GM12878 (cell line): ENCODE data around the gene ADCY7. TPM values are rescaled to one million over a fixed set of nuclear protein-coding genes. Genes with fewer than 3 reads are reported as not detected.

Experiments
- ATAC-seq: fragments of 200-7000 bp; cut with Tn5 transposase; 3 replicates; pipeline ENCODE4 v1.9.1; 2020; ENCODE audit warnings: mild to moderate bottlenecking, moderate library complexity
- BruUV-seq: library from RNA; stranded (reverse); fragments of 400-500 nt; replicated peaks from 2 replicates; lab custom pipeline; 2021; lab: Mats Ljungman, UMichigan
- CTCF ChIA-PET: fragments of 300-600 bp; sonication (Branson Sonifier 250); formaldehyde crosslinking; extraction: SDS; loops from one replicate; lab custom pipeline; 2021; ENCODE audit warnings: inconsistent platforms; lab: Yijun Ruan, JAX
- POLR2A ChIA-PET: fragments of 350-600 bp; formaldehyde crosslinking; extraction: SDS; loops from one replicate; lab custom pipeline; 2021; ENCODE audit warnings: inconsistent platforms; lab: Charles Lee
- RAD21 ChIA-PET: fragments of 300-600 bp; sonication (Branson Sonifier 250); formaldehyde crosslinking; loops from one replicate; lab custom pipeline; 2023; ENCODE audit warnings: antibody characterized with exemption; ENCODE audit not compliant: unreplicated experiment; lab: Charles Lee
- SMC1A ChIA-PET: fragments of 300-600 bp; sonication (Branson Sonifier 250); formaldehyde crosslinking; loops from one replicate; lab custom pipeline; 2023; ENCODE audit not compliant: unreplicated experiment, uncharacterized antibody; lab: Charles Lee
- DNase-seq: peaks from one replicate; pipeline ENCODE4 v3.0.0-alpha.2; 2011; ENCODE audit warnings: low read depth, low spot score
- FAIRE-seq: peaks from 3 replicates; lab custom pipeline; 2011; peaks lifted over from hg19 to GRCh38; lab: Jason Lieb, UNC
- H2AFZ ChIP-seq: 2 replicates; pipeline ENCODE4 v1.6.0; 2011; ENCODE audit warnings: low read depth, low read length, control low read depth; ENCODE audit not compliant: control insufficient read depth
- H3K27ac ChIP-seq: 2 replicates; pipeline ENCODE4 v1.5.1; 2011; ENCODE audit warnings: control low read depth; ENCODE audit not compliant: control insufficient read depth, insufficient read depth
- H3K27me3 ChIP-seq, 2 experiments: replicated peaks in 1 of 2; 2 replicates each; pipeline versions ENCODE4 v1.6.0 to v1.6.1; 2011; ENCODE audit warnings: low read length in 1 of 2; ENCODE audit not compliant: control insufficient read depth in 2 of 2, insufficient read depth in 2 of 2
- H3K36me3 ChIP-seq, 2 experiments: 2 replicates each; pipeline ENCODE4 v1.5.1; 2011; ENCODE audit warnings: low read length in 1 of 2; ENCODE audit not compliant: control insufficient read depth in 2 of 2, insufficient read depth in 2 of 2
- H3K4me1 ChIP-seq: 2 replicates; pipeline ENCODE4 v1.6.1; 2011; ENCODE audit warnings: mild to moderate bottlenecking, low read length, moderate library complexity, mixed read lengths; ENCODE audit not compliant: control insufficient read depth, insufficient read depth
- H3K4me2 ChIP-seq: 2 replicates; pipeline ENCODE4 v1.6.0; 2011; ENCODE audit warnings: control low read depth; ENCODE audit not compliant: control insufficient read depth, insufficient read depth
- H3K4me3 ChIP-seq: fragments of 200-600 bp; sonication (generic); 2 replicates; pipeline ENCODE4 v1.5.1; 2016
- H3K79me2 ChIP-seq: 2 replicates; pipeline ENCODE4 v1.6.0; 2011; ENCODE audit warnings: low read length; ENCODE audit not compliant: control insufficient read depth, insufficient read depth
- H3K9ac ChIP-seq: 2 replicates; pipeline ENCODE4 v1.8.0; 2011; ENCODE audit warnings: low read length, control low read depth, mixed read lengths; ENCODE audit not compliant: control insufficient read depth, insufficient read depth
- H3K9me3 ChIP-seq: replicated peaks from 3 replicates; pipeline ENCODE4 v1.5.1; 2011; ENCODE audit warnings: mild to moderate bottlenecking, low read length; ENCODE audit not compliant: control insufficient read depth, insufficient read depth
- H4K20me1 ChIP-seq: 2 replicates; pipeline ENCODE4 v1.6.0; 2011; ENCODE audit not compliant: control insufficient read depth, insufficient read depth
- BRCA1 ChIP-seq: IDR thresholded peaks from 2 replicates; pipeline ENCODE4 v1.6.1; 2011; ENCODE audit warnings: low read depth, low read length, improper control_type of control experiment
- CBX3 ChIP-seq: fragments of 200-600 bp; sonication (generic); IDR thresholded peaks from 2 replicates; pipeline ENCODE4 v1.6.1; 2016; ENCODE audit warnings: low read depth, borderline replicate concordance
- CUX1 ChIP-seq: IDR thresholded peaks from 2 replicates; pipeline ENCODE4 v1.6.1; 2012; ENCODE audit warnings: improper control_type of control experiment, low read depth, low read length; ENCODE audit not compliant: insufficient replicate concordance
- ESRRA ChIP-seq: IDR thresholded peaks from 2 replicates; pipeline ENCODE4 v1.6.1; 2012; ENCODE audit warnings: mild to moderate bottlenecking, low read length, improper control_type of control experiment
- HCFC1 ChIP-seq: fragments of 150-350 bp; IDR thresholded peaks from 2 replicates; pipeline ENCODE4 v1.6.1; 2014; ENCODE audit warnings: low read length
- POLR2AphosphoS2 ChIP-seq: IDR thresholded peaks from 2 replicates; pipeline ENCODE4 v1.6.1; 2011; ENCODE audit warnings: low read depth, mild to moderate bottlenecking, low read length, improper control_type of control experiment, moderate library complexity
- RAD51 ChIP-seq: fragments of 450-650 bp; IDR thresholded peaks from 2 replicates; pipeline ENCODE4 v1.6.1; 2016; ENCODE audit warnings: moderate library complexity, mild to moderate bottlenecking, inconsistent platforms
- SMAD1 ChIP-seq: fragments of 450-650 bp; IDR thresholded peaks from 2 replicates; pipeline ENCODE4 v1.6.1; 2018; ENCODE audit warnings: mild to moderate bottlenecking, low read depth; ENCODE audit not compliant: partially characterized antibody
- SPI1 ChIP-seq: IDR thresholded peaks from 2 replicates; pipeline ENCODE4 v1.6.1; 2011; ENCODE audit warnings: low read depth, mild to moderate bottlenecking, low read length, moderate library complexity, borderline replicate concordance; ENCODE audit not compliant: insufficient read depth
- STAT1 ChIP-seq: fragments of 450-650 bp; conservative IDR thresholded peaks from 2 replicates; pipeline ENCODE4 v1.6.1; 2014; ENCODE audit warnings: antibody characterized with exemption, mild to moderate bottlenecking
- TARDBP ChIP-seq: IDR thresholded peaks from 2 replicates; pipeline ENCODE4 v1.6.1; 2016; ENCODE audit warnings: borderline replicate concordance
- ZBED1 ChIP-seq: IDR thresholded peaks from 2 replicates; pipeline ENCODE4 v1.6.1; 2016; ENCODE audit warnings: borderline replicate concordance
- ZNF217 ChIP-seq: fragments of 450-650 bp; IDR thresholded peaks from 2 replicates; pipeline ENCODE4 v1.6.1; 2017; ENCODE audit warnings: antibody characterized with exemption, mild to moderate bottlenecking
- ZNF24 ChIP-seq: fragments of 450-650 bp; IDR thresholded peaks from 2 replicates; pipeline ENCODE4 v1.6.1; 2017; ENCODE audit warnings: antibody characterized with exemption, mild to moderate bottlenecking
- ZNF384 ChIP-seq: IDR thresholded peaks from 2 replicates; pipeline ENCODE4 v1.6.1; 2012; ENCODE audit warnings: low read depth, mild to moderate bottlenecking, low read length, improper control_type of control experiment, borderline replicate concordance
- WGBS: methylation state at CpG from one replicate; pipeline ENCODE4 v1.1.6; 2016; ENCODE audit warnings: low lambda C conversion rate; ENCODE audit not compliant: insufficient replicate concordance, insufficient coverage; ENCODE audit errors: missing lambda C conversion rate; 5-methylcytosine and 5-hydroxymethylcytosine counted together
- in situ Hi-C: fragments of 300-500 bp; cut with MboI; formaldehyde crosslinking; loops from 9 replicates; pipeline ENCODE4 v1.14.3; 2018; ENCODE audit warnings: mixed read lengths
- intact Hi-C: fragments of 100-400 bp; cut with micrococcal nuclease; formaldehyde crosslinking; loops from one replicate; pipeline ENCODE4 v1.14.2; 2022; ENCODE audit not compliant: unreplicated experiment
- polyA plus RNA-seq, 11 experiments: library from polyadenylated mRNA; depleted of rRNA in 4 of 11; unstranded in 6 of 11; stranded (reverse) in 5 of 11; fragments of >200 nt; fragmentation: Nextera tagmentation in 4 of 11; fragmentation: Illumina TruSeq in 1 of 11; extraction: Ambion mirVana in 4 of 11; extraction: Trizol in 1 of 11; gene quantifications; 1 replicate in 1 of 11; 2 replicates in 10 of 11; pipeline versions ENCODE4 v1.2.1 to v1.2.3, GENCODE V29; 2011 to 2016; ENCODE audit warnings: inconsistent platforms in 2 of 11, missing spikeins in 2 of 11, low read depth in 1 of 11
- total RNA-seq, 4 experiments: library from RNA; depleted of rRNA in 3 of 4; stranded (reverse); fragments of >200 nt in 3 of 4; fragmentation: Illumina TruSeq in 1 of 4; extraction: Trizol in 1 of 4; gene quantifications; 2 replicates each; pipeline versions ENCODE4 v1.2.1 to v1.2.3, GENCODE V29; 2013 to 2021
- TF ChIP-seq, protein P1 (sequence below): fragments of 450-650 bp; IDR thresholded peaks from 2 replicates; pipeline ENCODE4 v1.6.1; 2017; ENCODE audit warnings: borderline replicate concordance
- TF ChIP-seq, protein P2 (sequence below): IDR thresholded peaks from 2 replicates; pipeline ENCODE4 v1.6.1; 2011; ENCODE audit warnings: borderline replicate concordance, low read depth, mild to moderate bottlenecking, moderate library complexity, low read length; ENCODE audit not compliant: insufficient read depth, poor library complexity, severe bottlenecking

The ADCY7 gene
- total and polyA plus RNA-seq, 10 of the 15 experiments (the other 5 are each of a cell fraction or from before 2014, with no cell fraction given), result 1.2 to 87.9 (median 24.4) TPM

GRCh38 chr16:50285406-50286003 lies 19.2 kb downstream of the ADCY7 start:
- POLR2A ChIA-PET, result interaction anchor here (0.5 kb wide), 2 partner anchors 8 to 54 kb away, joined by 3 read pairs; no protein-coding TSS in a partner anchor
- H3K27ac ChIP-seq, result no peak overlapping the region
- no peak overlapping the region for H2AFZ ChIP-seq
- no peak overlapping the region for H3K4me3 ChIP-seq
- ATAC-seq (no peak), DNase-seq (no peak), FAIRE-seq (no peak)
- no peaks in the 10 kb centered on the region; the same call in 2 of the 3 replicates for H3K9me3 ChIP-seq
- H3K27me3 ChIP-seq, result no peaks in the 10 kb centered on the region
- no peak overlapping the region for H3K9ac ChIP-seq
- H3K4me2 ChIP-seq, result no peak overlapping the region
- H3K4me1 ChIP-seq, result peaks cover 41% of the 10 kb centered on the region
- in situ Hi-C loops (no loop called here), intact Hi-C loops (no loop called here)
- SMC1A ChIA-PET, result interaction anchor here (0.7 to 8.9 kb wide), 4 partner anchors 10 to 245 kb away, joined by 3 to 73 read pairs (median 3); partner anchors contain the start of gene ADCY7
- peaks cover 11 to 21% of the 10 kb centered on the region in 2 experiments for H3K36me3 ChIP-seq
- WGBS, result 75% methylated on average over 5 of the region's 5 CpGs
- CTCF ChIA-PET, result interaction anchor here (0.9 to 1.5 kb wide), 4 partner anchors 10 to 42 kb away, joined by 3 to 4 read pairs (median 4); no protein-coding TSS in a partner anchor
- BruUV-seq, result no TSS peak
- RAD21 ChIA-PET, result interaction anchor here (1.0 kb wide), 1 partner anchor 15 kb away, joined by 3 read pairs; no protein-coding TSS in a partner anchor
- H3K79me2 ChIP-seq, result peaks cover 61% of the 10 kb centered on the region
- no peaks in the 10 kb centered on the region for H4K20me1 ChIP-seq
- TF ChIP-seq SMAD1 (no peak), CBX3 (no peak), TARDBP (no peak), SPI1 (no peak), ZBED1 (no peak), CUX1 (no peak), ZNF384 (no peak), STAT1 (no peak), ESRRA (no peak), HCFC1 (no peak), ZNF24 (no peak), ZNF217 (no peak), POLR2AphosphoS2 (no peak), BRCA1 (no peak), RAD51 (no peak)
- TF ChIP-seq, protein P1, sequence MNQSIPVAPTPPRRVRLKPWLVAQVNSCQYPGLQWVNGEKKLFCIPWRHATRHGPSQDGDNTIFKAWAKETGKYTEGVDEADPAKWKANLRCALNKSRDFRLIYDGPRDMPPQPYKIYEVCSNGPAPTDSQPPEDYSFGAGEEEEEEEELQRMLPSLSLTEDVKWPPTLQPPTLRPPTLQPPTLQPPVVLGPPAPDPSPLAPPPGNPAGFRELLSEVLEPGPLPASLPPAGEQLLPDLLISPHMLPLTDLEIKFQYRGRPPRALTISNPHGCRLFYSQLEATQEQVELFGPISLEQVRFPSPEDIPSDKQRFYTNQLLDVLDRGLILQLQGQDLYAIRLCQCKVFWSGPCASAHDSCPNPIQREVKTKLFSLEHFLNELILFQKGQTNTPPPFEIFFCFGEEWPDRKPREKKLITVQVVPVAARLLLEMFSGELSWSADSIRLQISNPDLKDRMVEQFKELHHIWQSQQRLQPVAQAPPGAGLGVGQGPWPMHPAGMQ, result no peak
- TF ChIP-seq, protein P2, sequence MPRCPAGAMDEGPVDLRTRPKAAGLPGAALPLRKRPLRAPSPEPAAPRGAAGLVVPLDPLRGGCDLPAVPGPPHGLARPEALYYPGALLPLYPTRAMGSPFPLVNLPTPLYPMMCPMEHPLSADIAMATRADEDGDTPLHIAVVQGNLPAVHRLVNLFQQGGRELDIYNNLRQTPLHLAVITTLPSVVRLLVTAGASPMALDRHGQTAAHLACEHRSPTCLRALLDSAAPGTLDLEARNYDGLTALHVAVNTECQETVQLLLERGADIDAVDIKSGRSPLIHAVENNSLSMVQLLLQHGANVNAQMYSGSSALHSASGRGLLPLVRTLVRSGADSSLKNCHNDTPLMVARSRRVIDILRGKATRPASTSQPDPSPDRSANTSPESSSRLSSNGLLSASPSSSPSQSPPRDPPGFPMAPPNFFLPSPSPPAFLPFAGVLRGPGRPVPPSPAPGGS, result no peak
